NCI-H2227 treated with DMSO at 0.1 percent for 48 hours (cell line): ENCODE measurements around the gene ACSM4.
"Not testable (repeated sequence)": the region's sequence is repeated elsewhere in the genome, so short reads cannot be mapped to it uniquely, and the experiment has no call there.

Experiments
- DNase-seq: peaks from one replicate; lab custom pipeline; 2025; lab: John Stamatoyannopoulos, UW

ACSM4 gene

GRCh38 chr12:7303772-7304171, at the start of gene ACSM4:
Gene ACSM4 (plus strand): TSS chr12:7304072. CDS start chr12:7304332, 260 bp downstream.
- no peak for DNase-seq

- DNase-seq, result no peak
Observed at GRCh38 chr12:7259060-7259459, 44.8 kb upstream of the ACSM4 start.

- DNase-seq, result no peak
Observed at GRCh38 chr12:7264538-7264937, 39.3 kb upstream of the ACSM4 start.

- no peak for DNase-seq
Observed at GRCh38 chr12:7265251-7265650, 38.6 kb upstream of the ACSM4 start.

- DNase-seq, result no peak
Observed at GRCh38 chr12:7269273-7269672, 34.6 kb upstream of the ACSM4 start.

- DNase-seq, result no peak
Observed at GRCh38 chr12:7271893-7272514, 31.9 kb upstream of the ACSM4 start.

- not testable (repeated sequence) for DNase-seq
Observed at GRCh38 chr12:7275482-7275881, 28.4 kb upstream of the ACSM4 start.

GRCh38 chr12:7282844-7283243, 21.0 kb upstream of the ACSM4 start:
- no peak for DNase-seq

GRCh38 chr12:7289743-7290142, 14.1 kb upstream of the ACSM4 start:
- DNase-seq, result no peak

GRCh38 chr12:7290588-7290987, 13.3 kb upstream of the ACSM4 start:
- DNase-seq, result not testable (repeated sequence)

GRCh38 chr12:7292300-7292699, 11.6 kb upstream of the ACSM4 start:
- DNase-seq, result no peak

GRCh38 chr12:7293670-7294069, 10.2 kb upstream of the ACSM4 start:
- no peak for DNase-seq

- DNase-seq, result no peak
Observed at GRCh38 chr12:7295529-7295928, 8.3 kb upstream of the ACSM4 start.

- DNase-seq, result no peak
Observed at GRCh38 chr12:7297865-7298264, 6.0 kb upstream of the ACSM4 start.

GRCh38 chr12:7302266-7302986, 1.4 kb upstream of the ACSM4 start:
- no peak for DNase-seq

GRCh38 chr12:7303230-7303629, 642 bp upstream of the ACSM4 start:
- DNase-seq, result no peak

- no peak for DNase-seq
Observed at GRCh38 chr12:7304456-7304855, 584 bp downstream of the ACSM4 start.

GRCh38 chr12:7310070-7310469, 6.2 kb downstream of the ACSM4 start:
- no peak for DNase-seq

GRCh38 chr12:7319930-7320329, 16.1 kb downstream of the ACSM4 start:
- no peak for DNase-seq

GRCh38 chr12:7321624-7322023, 17.8 kb downstream of the ACSM4 start:
- DNase-seq, result no peak

- no peak for DNase-seq
Observed at GRCh38 chr12:7322599-7322998, 18.7 kb downstream of the ACSM4 start.

- DNase-seq, result no peak
Observed at GRCh38 chr12:7324176-7324575, 20.3 kb downstream of the ACSM4 start.

GRCh38 chr12:7327918-7328317, 24.0 kb downstream of the ACSM4 start:
- no peak for DNase-seq

GRCh38 chr12:7337790-7338189, 33.9 kb downstream of the ACSM4 start:
- DNase-seq, result not testable (repeated sequence)
